Coronary artery (tissue), 2 donors: Measurements from ENCODE around the gene TMPRSS4.

Experiments
- DNase-seq: peaks from one replicate; pipeline ENCODE4 v3.0.0-alpha.2; 2017; ENCODE audit warnings: low spot score
- H3K27ac ChIP-seq, 2 donors: fragments of 200-600 bp; sonication (generic); one replicate each; pipeline ENCODE4 v1.5.1; 2016 to 2019
- H3K4me3 ChIP-seq: fragments of 200-600 bp; sonication (generic); 2 replicates; pipeline ENCODE4 v1.5.1; 2016; ENCODE audit warnings: mild to moderate bottlenecking, moderate library complexity
- CTCF ChIP-seq: fragments of 200-600 bp; sonication (generic); IDR thresholded peaks from one replicate; pipeline ENCODE4 v1.5.1; 2019; ENCODE audit warnings: antibody characterized with exemption

The TMPRSS4 gene

DNA sequence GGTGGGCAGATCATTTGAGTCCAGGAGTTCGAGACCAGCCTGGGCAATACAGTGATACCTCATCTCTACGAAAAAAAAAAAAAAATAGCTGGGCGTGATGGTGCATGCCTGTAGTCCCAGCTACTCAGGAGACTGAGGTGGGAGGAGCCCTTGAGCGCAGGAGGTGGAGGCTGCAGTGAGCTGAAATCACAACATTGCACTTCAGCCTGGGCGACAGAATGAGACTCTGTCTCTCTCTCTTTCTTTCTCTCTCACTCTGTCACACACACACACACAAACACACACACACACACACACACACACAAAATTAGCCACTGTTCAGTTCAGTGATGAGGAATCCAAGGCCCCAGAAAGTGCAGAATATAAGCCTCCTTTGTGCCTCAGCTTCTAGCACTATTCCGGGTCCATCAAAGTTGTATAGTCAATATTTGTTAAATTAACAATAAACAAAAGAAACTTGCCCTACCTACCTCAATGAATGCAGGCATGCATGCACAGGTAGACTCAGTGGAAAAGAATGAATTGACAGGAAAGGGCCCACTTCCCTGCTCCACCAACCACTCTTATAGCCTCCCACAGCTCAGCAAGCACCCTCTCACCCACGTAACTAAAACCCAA, 13.8 kb downstream of the TMPRSS4 start:
- no peak for DNase-seq
- Histone ChIP-seq H3K27ac (no peak overlapping the region), H3K4me3 (no peak overlapping the region)
- no peak for TF ChIP-seq CTCF

- TF ChIP-seq CTCF = no peak
- no peak for DNase-seq
- H3K27ac ChIP-seq = no peak overlapping the region
- H3K4me3 ChIP-seq = no peak overlapping the region
Measured at GRCh38 chr11:118091690-118092089, 14.8 kb downstream of the TMPRSS4 start.

- no peak for DNase-seq
- H3K27ac ChIP-seq = no peak overlapping the region
- TF ChIP-seq CTCF = no peak
- H3K4me3 ChIP-seq = no peak overlapping the region
Measured at GRCh38 chr11:118092907-118093571, 16.2 kb downstream of the TMPRSS4 start.

GRCh38 chr11:118095493-118095892, 18.6 kb downstream of the TMPRSS4 start:
- no peak for DNase-seq
- Histone ChIP-seq H3K27ac (no peak overlapping the region), H3K4me3 (no peak overlapping the region)
- no peak for TF ChIP-seq CTCF

- H3K27ac ChIP-seq = no peak overlapping the region
- no peak overlapping the region for H3K4me3 ChIP-seq
- DNase-seq = no peak
- TF ChIP-seq CTCF = no peak
Measured at GRCh38 chr11:118095967-118096367, 19.1 kb downstream of the TMPRSS4 start.

DNA sequence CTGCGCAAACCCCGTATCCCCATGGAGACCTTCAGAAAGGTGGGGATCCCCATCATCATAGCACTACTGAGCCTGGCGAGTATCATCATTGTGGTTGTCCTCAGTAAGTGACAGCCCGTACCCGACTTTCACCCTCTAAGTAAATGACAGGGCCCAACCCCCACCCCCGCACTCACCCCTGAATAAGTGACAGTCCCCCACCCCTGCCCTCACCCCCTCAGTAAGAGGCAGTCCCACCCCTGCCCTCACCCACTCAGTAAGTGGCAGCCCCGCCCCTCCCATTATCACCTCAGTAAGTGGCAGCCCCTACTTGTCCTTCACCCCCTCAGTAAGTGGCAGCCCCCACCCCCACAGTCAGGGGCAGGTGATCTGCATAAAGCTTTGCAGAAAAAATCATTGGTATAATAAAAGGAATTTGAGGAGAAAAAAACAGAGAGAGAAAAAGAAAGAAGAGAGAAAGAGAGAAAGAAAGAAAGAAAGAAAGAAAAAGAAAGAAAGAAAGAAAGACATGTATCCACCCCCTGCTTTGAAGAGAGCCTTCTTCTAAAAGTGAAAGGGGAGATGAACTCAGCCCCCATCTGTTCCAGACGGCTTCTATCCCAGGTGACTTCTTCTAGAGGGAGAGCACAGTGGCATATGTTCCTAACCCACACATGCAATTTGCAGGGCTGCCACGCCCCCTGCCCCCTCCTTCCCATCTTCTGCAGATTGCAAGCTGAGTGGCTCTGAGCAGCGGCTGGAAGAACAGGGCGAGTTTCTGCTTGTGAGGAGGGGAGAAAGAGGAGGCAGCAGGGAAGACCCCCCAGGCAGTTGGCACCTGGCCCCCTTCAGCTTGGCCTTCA, 22.3 kb downstream of the TMPRSS4 start:
- no peak overlapping the region for H3K27ac ChIP-seq
- TF ChIP-seq CTCF = no peak
- DNase-seq = no peak

More for the DNA sequence above, 22.3 kb downstream of the TMPRSS4 start:
- H3K4me3 ChIP-seq = no peak overlapping the region
